Measurements from ENCODE around the gene TRIM34. TPM values are rescaled to one million over a fixed set of nuclear protein-coding genes. Genes with fewer than 3 reads are reported as not detected.

The TRIM34 gene
- total RNA-seq, 1 experiment from 2014 or later: 0.66 TPM

DNA sequence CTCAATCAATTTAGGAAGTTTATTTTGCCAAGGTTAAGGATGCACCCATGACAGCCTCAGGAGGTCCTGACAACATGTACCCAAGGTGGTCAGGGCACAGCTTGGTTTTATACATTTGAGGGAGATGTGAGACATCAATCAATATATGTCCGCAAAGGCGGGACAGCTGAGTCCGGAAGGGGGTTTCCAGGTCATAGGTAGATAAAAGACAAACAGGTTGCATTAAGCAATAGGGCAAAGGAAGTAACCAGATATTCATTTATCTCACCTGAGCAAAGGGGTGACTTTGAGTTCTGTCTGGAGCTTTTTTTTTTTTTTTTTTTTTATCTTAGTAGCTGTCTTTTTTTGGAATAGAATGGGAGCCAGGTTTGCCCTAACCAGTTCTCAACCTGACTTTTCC is 2.0 kb upstream of the TRIM34 start:
- Mint-ChIP-seq H3K27me3 (ENCODE audit: low read depth) (no peaks in the 10 kb centered on the region), H3K4me3 (no peak overlapping the region), H3K4me1 (peaks cover 48% of the 10 kb centered on the region), H3K27ac (0 out of 2 replicates have a peak overlapping the region, but pooled peaks have one; percentile 42), H3K36me3 (no peaks in the 10 kb centered on the region), H3K9me3 (0 out of 2 replicates have a peak, but pooled peaks cover 3% of the 10 kb centered on the region)
- POLR2A ChIA-PET: no interaction called here
- CTCF ChIA-PET: interaction anchor here (1.1 kb wide), 1 partner anchor 22 kb away, joined by 3 read pairs; no protein-coding TSS in a partner anchor
- TF ChIP-seq TEAD4 (CRISPR knock-in tag; IDR thresholded peaks at IDR 0.05) (no peak), ZNF416 (CRISPR knock-in tag; IDR thresholded peaks at IDR 0.05) (no peak), CBFB (CRISPR knock-in tag; IDR thresholded peaks at IDR 0.05; ENCODE audit: low read depth) (no peak), ATF1 (CRISPR knock-in tag; IDR thresholded peaks at IDR 0.05) (no peak), GRHL2 (CRISPR knock-in tag; IDR thresholded peaks at IDR 0.05; ENCODE audit: insufficient replicate concordance, severe bottlenecking) (no peak), GABPB1 (CRISPR knock-in tag; IDR thresholded peaks at IDR 0.05) (no peak), NR3C1 (CRISPR knock-in tag; conservative IDR thresholded peaks at IDR 0.05; ENCODE audit: low read depth) (no peak), RORB (CRISPR knock-in tag; IDR thresholded peaks at IDR 0.05) (no peak), FOXP1 (CRISPR knock-in tag; IDR thresholded peaks at IDR 0.05; ENCODE audit: borderline replicate concordance) (no peak)
- TF ChIP-seq, protein P1, sequence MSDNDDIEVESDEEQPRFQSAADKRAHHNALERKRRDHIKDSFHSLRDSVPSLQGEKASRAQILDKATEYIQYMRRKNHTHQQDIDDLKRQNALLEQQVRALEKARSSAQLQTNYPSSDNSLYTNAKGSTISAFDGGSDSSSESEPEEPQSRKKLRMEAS (CRISPR knock-in tag; IDR thresholded peaks at IDR 0.05): no peak
- TF ChIP-seq, protein P2, sequence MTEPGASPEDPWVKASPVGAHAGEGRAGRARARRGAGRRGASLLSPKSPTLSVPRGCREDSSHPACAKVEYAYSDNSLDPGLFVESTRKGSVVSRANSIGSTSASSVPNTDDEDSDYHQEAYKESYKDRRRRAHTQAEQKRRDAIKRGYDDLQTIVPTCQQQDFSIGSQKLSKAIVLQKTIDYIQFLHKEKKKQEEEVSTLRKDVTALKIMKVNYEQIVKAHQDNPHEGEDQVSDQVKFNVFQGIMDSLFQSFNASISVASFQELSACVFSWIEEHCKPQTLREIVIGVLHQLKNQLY (CRISPR knock-in tag; IDR thresholded peaks at IDR 0.05): no peak
- TF ChIP-seq, protein P3, sequence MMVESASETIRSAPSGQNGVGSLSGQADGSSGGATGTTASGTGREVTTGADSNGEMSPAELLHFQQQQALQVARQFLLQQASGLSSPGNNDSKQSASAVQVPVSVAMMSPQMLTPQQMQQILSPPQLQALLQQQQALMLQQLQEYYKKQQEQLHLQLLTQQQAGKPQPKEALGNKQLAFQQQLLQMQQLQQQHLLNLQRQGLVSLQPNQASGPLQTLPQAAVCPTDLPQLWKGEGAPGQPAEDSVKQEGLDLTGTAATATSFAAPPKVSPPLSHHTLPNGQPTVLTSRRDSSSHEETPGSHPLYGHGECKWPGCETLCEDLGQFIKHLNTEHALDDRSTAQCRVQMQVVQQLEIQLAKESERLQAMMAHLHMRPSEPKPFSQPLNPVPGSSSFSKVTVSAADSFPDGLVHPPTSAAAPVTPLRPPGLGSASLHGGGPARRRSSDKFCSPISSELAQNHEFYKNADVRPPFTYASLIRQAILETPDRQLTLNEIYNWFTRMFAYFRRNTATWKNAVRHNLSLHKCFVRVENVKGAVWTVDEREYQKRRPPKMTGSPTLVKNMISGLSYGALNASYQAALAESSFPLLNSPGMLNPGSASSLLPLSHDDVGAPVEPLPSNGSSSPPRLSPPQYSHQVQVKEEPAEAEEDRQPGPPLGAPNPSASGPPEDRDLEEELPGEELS (CRISPR knock-in tag; IDR thresholded peaks at IDR 0.05): no peak
- TF ChIP-seq, protein P4, sequence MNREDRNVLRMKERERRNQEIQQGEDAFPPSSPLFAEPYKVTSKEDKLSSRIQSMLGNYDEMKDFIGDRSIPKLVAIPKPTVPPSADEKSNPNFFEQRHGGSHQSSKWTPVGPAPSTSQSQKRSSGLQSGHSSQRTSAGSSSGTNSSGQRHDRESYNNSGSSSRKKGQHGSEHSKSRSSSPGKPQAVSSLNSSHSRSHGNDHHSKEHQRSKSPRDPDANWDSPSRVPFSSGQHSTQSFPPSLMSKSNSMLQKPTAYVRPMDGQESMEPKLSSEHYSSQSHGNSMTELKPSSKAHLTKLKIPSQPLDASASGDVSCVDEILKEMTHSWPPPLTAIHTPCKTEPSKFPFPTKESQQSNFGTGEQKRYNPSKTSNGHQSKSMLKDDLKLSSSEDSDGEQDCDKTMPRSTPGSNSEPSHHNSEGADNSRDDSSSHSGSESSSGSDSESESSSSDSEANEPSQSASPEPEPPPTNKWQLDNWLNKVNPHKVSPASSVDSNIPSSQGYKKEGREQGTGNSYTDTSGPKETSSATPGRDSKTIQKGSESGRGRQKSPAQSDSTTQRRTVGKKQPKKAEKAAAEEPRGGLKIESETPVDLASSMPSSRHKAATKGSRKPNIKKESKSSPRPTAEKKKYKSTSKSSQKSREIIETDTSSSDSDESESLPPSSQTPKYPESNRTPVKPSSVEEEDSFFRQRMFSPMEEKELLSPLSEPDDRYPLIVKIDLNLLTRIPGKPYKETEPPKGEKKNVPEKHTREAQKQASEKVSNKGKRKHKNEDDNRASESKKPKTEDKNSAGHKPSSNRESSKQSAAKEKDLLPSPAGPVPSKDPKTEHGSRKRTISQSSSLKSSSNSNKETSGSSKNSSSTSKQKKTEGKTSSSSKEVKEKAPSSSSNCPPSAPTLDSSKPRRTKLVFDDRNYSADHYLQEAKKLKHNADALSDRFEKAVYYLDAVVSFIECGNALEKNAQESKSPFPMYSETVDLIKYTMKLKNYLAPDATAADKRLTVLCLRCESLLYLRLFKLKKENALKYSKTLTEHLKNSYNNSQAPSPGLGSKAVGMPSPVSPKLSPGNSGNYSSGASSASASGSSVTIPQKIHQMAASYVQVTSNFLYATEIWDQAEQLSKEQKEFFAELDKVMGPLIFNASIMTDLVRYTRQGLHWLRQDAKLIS (CRISPR knock-in tag; IDR thresholded peaks at IDR 0.05; ENCODE audit: borderline replicate concordance): no peak
- TF ChIP-seq, protein P5, sequence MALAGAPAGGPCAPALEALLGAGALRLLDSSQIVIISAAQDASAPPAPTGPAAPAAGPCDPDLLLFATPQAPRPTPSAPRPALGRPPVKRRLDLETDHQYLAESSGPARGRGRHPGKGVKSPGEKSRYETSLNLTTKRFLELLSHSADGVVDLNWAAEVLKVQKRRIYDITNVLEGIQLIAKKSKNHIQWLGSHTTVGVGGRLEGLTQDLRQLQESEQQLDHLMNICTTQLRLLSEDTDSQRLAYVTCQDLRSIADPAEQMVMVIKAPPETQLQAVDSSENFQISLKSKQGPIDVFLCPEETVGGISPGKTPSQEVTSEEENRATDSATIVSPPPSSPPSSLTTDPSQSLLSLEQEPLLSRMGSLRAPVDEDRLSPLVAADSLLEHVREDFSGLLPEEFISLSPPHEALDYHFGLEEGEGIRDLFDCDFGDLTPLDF (CRISPR knock-in tag; IDR thresholded peaks at IDR 0.05): no peak
- DNase-seq (ENCODE audit: low spot score): no peak
- no peak for ATAC-seq

DNA sequence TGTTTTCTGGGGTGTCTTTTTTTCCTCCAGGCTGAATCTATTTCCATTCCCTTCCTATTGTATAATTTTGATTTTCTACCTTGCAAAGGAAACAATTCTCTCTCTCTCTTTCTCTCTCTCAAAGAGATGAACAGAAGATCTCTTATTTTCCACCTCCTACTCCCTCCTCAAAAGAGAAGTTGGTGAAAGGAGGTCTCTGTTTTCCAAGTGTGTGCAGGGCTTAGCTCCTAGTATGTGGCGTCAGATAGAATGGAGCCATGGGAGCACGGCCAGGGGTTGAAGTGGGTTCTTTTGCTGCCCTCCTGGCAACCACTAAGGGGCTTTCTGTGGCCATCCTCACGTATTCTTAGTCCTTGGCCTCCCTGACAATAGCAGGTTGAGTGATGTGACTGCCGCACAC is 480 bp downstream of the TRIM34 start:
- no peaks in the 10 kb centered on the region for H3K27me3 Mint-ChIP-seq (ENCODE audit: low read depth)
- ATAC-seq (no peak; the same call in 1 of the 2 replicates), DNase-seq (ENCODE audit: low spot score) (no peak)
- H3K4me1 Mint-ChIP-seq: peaks cover 38% of the 10 kb centered on the region
- ChIA-PET POLR2A (no interaction called here), CTCF (no interaction called here)
- H3K27ac Mint-ChIP-seq: no peak overlapping the region
- no peaks in the 10 kb centered on the region for H3K36me3 Mint-ChIP-seq
- H3K4me3 Mint-ChIP-seq: peak overlapping the region; percentile 44
- TF ChIP-seq IRF2 (CRISPR knock-in tag; IDR thresholded peaks at IDR 0.05; ENCODE audit: borderline replicate concordance, low read depth) (no peak), EMX1 (CRISPR knock-in tag; IDR thresholded peaks at IDR 0.05) (no peak), ESRRA (CRISPR knock-in tag; IDR thresholded peaks at IDR 0.05; ENCODE audit: borderline replicate concordance) (no peak), NFYB (CRISPR knock-in tag; conservative IDR thresholded peaks at IDR 0.05; ENCODE audit: low read depth) (no peak)
- 0 out of 2 replicates have a peak, but pooled peaks cover 3% of the 10 kb centered on the region for H3K9me3 Mint-ChIP-seq
